Fibroblast of skin of scalp (primary cell): ENCODE data around the gene EFCAB9. TPM values are rescaled to one million over a fixed set of nuclear protein-coding genes. Genes with fewer than 3 reads are reported as not detected.
"Not testable (repeated sequence)": the region's sequence is repeated elsewhere in the genome, so short reads cannot be mapped to it uniquely, and the experiment has no call there.

Experiments
- DNase-seq: peaks from one replicate; pipeline ENCODE4 v3.0.0-alpha.2; 2013
- polyA plus RNA-seq, 2 experiments: library from polyadenylated mRNA; unstranded; fragments of 120-200 nt; gene quantifications; one replicate each; pipeline ENCODE4 v1.2.1, GENCODE V29; 2013; ENCODE audit not compliant: insufficient read length in 2 of 2

The EFCAB9 gene
- not detected for polyA plus RNA-seq (2013, experiment 1 of 2; ENCODE audit: insufficient read length)
- polyA plus RNA-seq (2013, experiment 2 of 2; ENCODE audit: insufficient read length): not detected

DNA sequence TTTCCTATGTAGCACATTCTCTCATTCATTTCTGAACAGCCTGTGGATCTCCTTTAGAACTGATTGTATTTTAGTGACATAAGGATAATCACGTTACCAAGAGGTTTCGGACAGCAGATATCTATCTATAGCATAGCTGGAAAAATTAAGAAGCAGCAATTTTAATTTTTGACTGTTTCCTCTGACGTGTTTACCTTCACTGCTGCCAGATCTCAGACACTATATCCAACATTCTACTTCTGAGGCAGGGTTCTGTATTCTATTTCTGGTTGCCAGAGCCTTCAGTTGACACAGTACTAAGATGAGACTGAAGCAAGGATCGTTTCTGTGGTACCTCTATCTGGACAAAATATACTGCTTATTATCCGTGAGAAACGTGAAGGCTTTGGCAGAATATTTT lies at the start of gene EFCAB9:
TSS of gene EFCAB9 (plus strand) at position 301 of the 400 bp plus-strand sequence. CDS start at position 302, 1 bp downstream.
- DNase-seq: no peak

DNA sequence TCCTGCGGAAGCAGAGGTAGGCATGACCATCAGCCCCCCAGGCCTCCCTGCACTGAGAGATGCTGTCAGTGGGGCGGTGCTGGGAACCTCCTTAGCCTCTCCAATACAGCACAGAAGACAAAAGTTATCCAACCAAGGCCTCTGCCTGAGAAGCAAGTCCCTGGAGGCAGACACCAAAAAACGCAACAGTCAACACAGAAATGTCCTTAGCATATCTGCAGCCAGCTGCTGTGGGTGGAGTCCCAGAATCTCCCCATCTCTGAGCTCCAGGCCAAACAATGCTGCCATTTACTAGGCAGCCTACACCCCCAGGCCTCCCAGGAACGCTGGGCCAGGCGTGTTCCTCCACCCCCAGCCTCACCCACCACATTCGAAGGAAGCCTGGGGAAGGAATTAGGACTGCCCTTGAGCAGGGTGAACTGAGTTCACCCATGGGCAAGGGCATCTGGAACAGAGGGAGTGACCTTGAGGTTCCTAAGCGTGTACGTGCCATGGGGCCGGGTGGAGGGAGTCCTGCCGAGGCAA lies 49.6 kb upstream of the EFCAB9 start:
- peak; percentile 28 for DNase-seq

GRCh38 chr5:172144931-172145869 lies 48.8 kb upstream of the EFCAB9 start:
- no peak for DNase-seq

DNA sequence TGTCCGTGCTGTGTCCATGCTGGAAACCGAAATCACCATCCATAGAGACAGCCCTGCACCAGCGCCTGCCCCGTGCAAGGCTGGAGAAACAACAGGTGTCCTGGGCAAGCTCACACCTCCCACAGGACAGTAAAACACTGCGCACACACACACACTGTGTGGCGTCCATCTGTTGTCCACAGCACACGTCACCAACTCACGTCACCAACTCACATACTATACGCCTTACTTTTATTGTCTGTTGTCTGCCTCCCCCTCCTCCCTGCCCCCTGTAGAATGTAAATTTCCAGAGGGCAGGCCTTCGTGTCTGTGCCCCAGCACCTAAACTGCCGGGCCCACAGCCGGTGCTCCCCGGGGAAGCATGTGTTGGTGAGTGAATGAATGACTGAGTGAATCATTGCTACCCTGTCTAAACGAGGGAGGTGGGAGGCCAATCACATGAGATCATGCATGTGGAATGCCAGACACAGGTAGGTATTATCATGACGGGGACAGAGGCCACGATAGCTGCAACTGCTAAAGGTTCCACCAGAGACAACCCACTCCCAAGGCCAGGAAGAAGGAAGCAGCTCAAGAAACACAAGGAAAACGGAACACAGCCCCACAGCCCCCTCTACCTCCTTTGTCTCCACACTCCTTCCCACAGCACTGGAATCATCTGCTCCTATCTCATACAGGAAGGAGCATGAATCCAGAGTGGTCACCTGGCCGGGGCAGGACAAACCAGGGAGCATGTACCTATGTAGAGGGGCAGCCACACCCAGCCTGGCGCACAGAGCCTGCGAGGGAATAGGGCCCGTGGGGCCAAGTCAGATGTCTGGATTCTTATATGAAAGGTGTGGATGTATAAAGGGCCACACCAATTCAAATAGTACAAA lies 47.9 kb upstream of the EFCAB9 start:
- no peak for DNase-seq

- no peak for DNase-seq
Observed at GRCh38 chr5:172146748-172147092, 47.3 kb upstream of the EFCAB9 start.

DNA sequence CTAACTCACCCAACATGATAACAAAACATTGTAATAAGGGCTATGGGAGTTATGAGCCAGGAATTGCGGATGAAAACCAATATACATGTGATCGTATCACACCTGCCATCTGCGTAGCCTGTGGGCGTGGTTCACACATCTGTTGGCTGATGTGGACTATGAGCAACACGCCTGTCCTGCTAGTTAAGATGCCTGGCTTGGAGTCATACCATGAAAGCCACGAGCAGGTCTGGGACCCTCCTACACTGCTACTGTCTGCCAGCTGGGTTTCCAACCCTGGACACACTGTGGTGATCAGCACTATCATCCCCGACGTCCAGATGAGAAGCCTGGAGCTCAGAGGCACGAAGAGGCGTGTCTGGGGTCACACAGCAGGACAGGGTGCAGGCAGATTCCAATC lies 46.1 kb upstream of the EFCAB9 start:
- DNase-seq: no peak

DNA sequence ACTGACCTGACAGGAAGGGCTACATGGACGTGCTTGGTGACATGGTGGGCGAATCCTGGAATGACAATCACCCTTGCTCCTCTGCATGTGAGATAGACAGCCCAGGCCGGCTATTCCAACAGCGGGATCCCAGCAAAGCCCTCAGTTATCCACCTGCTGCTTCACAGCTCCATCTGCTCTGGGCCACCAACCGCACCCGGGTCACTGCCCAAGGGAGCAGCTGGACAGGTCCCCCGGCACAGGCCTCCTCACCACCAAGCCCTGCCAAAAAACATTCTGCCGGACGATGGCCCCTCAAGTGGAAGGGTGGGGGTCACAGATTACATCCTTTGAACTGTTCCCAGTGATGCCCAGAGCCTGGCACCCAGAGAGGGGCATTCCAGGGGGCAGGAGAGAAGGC lies 45.6 kb upstream of the EFCAB9 start:
- no peak for DNase-seq

DNA sequence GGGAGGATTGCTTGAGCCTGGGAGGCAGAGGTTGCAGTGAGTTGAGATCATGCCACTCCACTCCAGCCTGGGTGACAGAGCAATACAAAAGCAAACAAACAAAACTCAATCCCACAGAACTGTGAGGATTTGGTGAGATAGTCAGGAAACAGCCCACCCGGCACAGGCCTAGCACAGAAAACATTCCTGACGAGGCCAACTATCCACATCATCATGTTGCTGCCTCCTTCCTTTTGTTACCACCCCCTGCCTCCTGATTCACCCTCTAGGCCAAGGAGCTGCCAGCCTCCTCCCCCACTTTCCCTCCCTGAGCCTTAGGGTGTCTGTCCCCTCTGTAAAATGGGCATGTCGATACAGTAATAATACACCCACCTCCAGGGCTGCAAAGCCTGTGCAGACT lies 44.9 kb upstream of the EFCAB9 start:
- peak; percentile 77 for DNase-seq

DNA sequence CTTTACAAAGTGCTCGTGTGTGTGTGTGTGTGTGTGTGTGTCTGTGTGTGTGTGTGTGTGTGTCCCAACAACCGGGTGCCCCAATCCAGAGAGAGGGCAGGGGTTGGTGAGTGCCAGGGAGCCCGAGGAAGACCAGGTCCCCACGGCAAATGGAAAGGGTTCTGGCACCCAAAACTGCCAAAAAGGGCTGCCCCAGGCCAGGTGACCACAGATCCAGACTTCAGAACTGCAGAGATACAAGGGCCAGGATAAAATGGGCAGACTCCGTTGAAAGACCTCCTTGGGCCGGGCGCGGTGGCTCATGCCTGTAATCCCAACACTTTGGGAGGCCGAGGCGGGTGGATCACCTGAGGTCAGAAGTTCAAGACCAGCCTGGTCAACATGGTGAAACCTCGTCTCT lies 44.5 kb upstream of the EFCAB9 start:
- DNase-seq: not testable (repeated sequence)

GRCh38 chr5:172150514-172151425 lies 43.2 kb upstream of the EFCAB9 start:
- no peak for DNase-seq

- DNase-seq: no peak
Observed at GRCh38 chr5:172151661-172152210, 42.2 kb upstream of the EFCAB9 start.

GRCh38 chr5:172153695-172154094 lies 40.3 kb upstream of the EFCAB9 start:
- DNase-seq: no peak

- not testable (repeated sequence) for DNase-seq
Observed at GRCh38 chr5:172155101-172155500, 38.9 kb upstream of the EFCAB9 start.

DNA sequence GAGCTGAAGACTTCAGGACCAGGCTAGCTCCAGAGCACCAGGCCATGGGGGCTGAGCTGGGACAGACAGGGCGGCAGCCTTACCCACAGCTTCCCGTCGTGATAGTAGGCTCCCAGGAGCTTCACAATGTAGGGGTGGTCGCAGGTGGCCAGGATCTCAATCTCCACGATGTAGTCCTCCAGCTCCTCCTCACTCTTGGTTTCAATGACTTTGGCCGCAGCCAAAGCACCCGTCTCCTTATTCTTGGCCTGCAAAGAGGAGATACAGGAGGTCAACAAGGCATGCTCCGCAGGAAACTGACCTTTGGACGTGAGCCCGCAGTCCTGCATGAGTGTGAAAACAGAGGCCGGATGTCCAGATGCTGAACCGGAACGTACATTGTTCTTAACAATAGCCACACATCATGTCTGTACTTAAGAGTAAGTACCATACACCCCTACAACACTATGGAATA lies 37.4 kb upstream of the EFCAB9 start:
- DNase-seq: no peak

GRCh38 chr5:172159016-172159415 lies 35.0 kb upstream of the EFCAB9 start:
- DNase-seq: no peak

- no peak for DNase-seq
Observed at GRCh38 chr5:172160506-172160905, 33.5 kb upstream of the EFCAB9 start.

DNA sequence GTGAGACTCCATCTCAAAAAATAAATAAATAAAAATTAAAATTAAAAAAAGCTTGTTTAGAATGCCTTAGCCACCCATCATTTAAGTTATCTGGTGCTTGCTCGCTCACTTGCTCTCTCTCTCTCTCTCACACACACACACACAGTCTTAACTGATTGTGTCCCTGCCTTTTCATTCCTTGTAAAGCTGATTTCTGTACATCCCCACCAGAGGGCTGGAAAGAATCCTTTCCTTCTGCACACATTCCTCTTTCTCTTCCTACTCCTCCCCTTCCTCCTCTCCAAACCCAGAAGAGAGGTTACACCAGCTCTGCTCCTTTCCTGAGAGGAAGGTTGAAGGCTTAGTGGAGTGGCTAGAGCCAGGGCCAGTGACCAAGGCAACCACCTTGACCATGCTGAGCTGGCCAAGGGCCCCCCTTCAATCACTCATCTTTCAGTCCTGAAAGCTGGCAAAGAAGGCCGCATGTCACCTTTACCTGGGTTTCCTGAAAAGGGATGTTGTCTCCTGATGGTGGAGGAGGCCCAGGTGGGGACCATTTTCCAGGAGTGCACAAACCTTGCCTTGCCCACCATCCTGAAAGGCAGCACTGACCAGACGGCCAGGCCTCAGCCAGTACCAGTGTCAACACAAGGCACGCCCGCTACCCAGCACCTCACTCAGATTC lies 31.5 kb upstream of the EFCAB9 start:
- DNase-seq: peak; percentile 45

DNA sequence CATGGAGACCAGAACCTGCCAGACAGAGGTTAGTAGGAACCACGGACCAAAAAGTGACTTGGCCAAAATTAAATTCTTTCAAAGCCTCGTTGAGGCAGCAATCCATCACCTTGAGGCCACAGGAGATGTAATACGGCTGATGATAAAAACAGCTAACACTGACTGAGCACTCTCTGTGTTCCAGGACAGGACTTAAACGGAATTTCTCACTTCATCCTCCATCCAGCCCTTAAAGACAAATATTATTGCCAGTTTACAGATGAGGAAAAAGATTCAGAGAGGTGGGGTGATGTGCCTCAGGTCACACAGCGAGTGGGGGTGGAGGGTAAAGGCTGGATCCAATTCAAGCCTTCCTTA lies 31.0 kb upstream of the EFCAB9 start:
- DNase-seq: no peak

DNA sequence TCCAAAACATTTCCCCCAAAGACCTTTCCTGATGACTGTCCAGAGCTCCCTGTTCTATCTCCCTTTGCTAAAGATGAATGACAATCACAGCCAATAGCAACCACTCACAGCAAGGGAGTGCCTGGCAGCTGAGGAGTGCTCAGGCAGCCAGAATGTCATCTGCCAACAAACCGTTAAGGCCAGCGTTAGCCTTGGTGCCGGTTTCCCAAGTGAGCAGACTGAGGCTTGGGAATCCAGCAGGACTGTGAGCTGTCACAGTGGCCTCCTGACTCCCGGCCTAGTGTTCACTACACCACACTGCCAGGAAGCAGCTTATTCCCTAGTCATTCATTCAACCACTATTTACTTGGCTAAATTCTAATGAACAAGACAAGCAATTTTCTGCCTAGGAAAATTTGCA lies 30.6 kb upstream of the EFCAB9 start:
- no peak for DNase-seq

- DNase-seq: no peak
Observed at GRCh38 chr5:172164769-172165212, 29.2 kb upstream of the EFCAB9 start.

- DNase-seq: no peak
Observed at GRCh38 chr5:172165465-172165864, 28.5 kb upstream of the EFCAB9 start.
